ENCODE results near the gene CAMKK2. TPM values are rescaled to one million over a fixed set of nuclear protein-coding genes. Genes with fewer than 3 reads are reported as not detected.

CAMKK2 gene
- total RNA-seq, 4 donors from 2014 or later, result 34.1 to 38.4 (median 36.3) TPM

- TF ChIP-seq POLR2A (IDR thresholded peaks at IDR 0.05), result no peak
- TF ChIP-seq CTCF (IDR thresholded peaks at IDR 0.05), result no peak
- H3K9me3 ChIP-seq, result no peaks in the 10 kb centered on the region
- H3K4me1 ChIP-seq, result peaks cover 0 to 14% of the 10 kb centered on the region in 2 donors
- no peak overlapping the region for H3K4me3 ChIP-seq (replicated peaks in 1 of 3)
- intact Hi-C loops (cut with DNase I), result no loop called here
- H3K36me3 ChIP-seq, result peaks cover 14 to 17% of the 10 kb centered on the region in 2 donors
- no peak overlapping the region for H3K27ac ChIP-seq
- H3K27me3 ChIP-seq, result no peaks in the 10 kb centered on the region
- DNase-seq, result no peak
- 91 to 98% methylated on average over 17 to 28 of the region's 35 CpGs for WGBS, 2 donors
Measured at GRCh38 chr12:121274036-121274763, 22.3 kb downstream of the CAMKK2 start.

GRCh38 chr12:121273364-121273896, 23.1 kb downstream of the CAMKK2 start:
- no peak for DNase-seq
- intact Hi-C loops (cut with DNase I), result no loop called here
- TF ChIP-seq POLR2A (IDR thresholded peaks at IDR 0.05), result no peak
- Histone ChIP-seq H3K9me3 (no peaks in the 10 kb centered on the region), H3K4me3 (replicated peaks in 1 of 3) (no peak overlapping the region), H3K36me3 (peaks cover 19 to 25% of the 10 kb centered on the region in 2 donors), H3K4me1 (peaks cover 0 to 6% of the 10 kb centered on the region in 2 donors), H3K27ac (no peak overlapping the region), H3K27me3 (no peaks in the 10 kb centered on the region)
- 97% methylated on average over 14 of the region's 14 CpGs for WGBS, 2 donors

- no peaks in the 10 kb centered on the region for H3K9me3 ChIP-seq
- TF ChIP-seq POLR2A (IDR thresholded peaks at IDR 0.05), result no peak
- TF ChIP-seq CTCF (IDR thresholded peaks at IDR 0.05), result no peak
- no peak for DNase-seq
- H3K4me1 ChIP-seq, result no peaks in the 10 kb centered on the region
- intact Hi-C loops (cut with DNase I), result no loop called here
- peaks cover 19 to 28% of the 10 kb centered on the region in 2 donors for H3K36me3 ChIP-seq
- no peak overlapping the region for H3K4me3 ChIP-seq (replicated peaks in 1 of 3)
- H3K27ac ChIP-seq, result no peak overlapping the region
- no peaks in the 10 kb centered on the region for H3K27me3 ChIP-seq
- 97 to 100% methylated on average over 1 of the region's 1 CpG for WGBS, 2 donors
Measured at GRCh38 chr12:121267822-121268221, 28.7 kb downstream of the CAMKK2 start.

- no peaks in the 10 kb centered on the region for H3K4me1 ChIP-seq
- TF ChIP-seq POLR2A (IDR thresholded peaks at IDR 0.05) (no peak), CTCF (IDR thresholded peaks at IDR 0.05) (no peak)
- H3K27me3 ChIP-seq, result no peaks in the 10 kb centered on the region
- no peak for DNase-seq
- no peak overlapping the region for H3K27ac ChIP-seq
- H3K4me3 ChIP-seq (replicated peaks in 1 of 3), result no peak overlapping the region
- intact Hi-C loops (cut with DNase I), result no loop called here
- 85 to 88% methylated on average over 10 of the region's 10 CpGs for WGBS, 2 donors
- H3K36me3 ChIP-seq, result peaks cover 23 to 31% of the 10 kb centered on the region in 2 donors
- no peaks in the 10 kb centered on the region for H3K9me3 ChIP-seq
Measured at GRCh38 chr12:121264951-121265515, 31.5 kb downstream of the CAMKK2 start.

GRCh38 chr12:121264135-121264534, 32.4 kb downstream of the CAMKK2 start:
- intact Hi-C loops (cut with DNase I), result no loop called here
- no peaks in the 10 kb centered on the region for H3K4me1 ChIP-seq
- WGBS, 2 donors, result 91 to 96% methylated on average over 8 of the region's 8 CpGs
- H3K9me3 ChIP-seq, result no peaks in the 10 kb centered on the region
- H3K36me3 ChIP-seq, result peaks cover 28 to 32% of the 10 kb centered on the region in 2 donors
- no peak overlapping the region for H3K4me3 ChIP-seq (replicated peaks in 1 of 3)
- TF ChIP-seq POLR2A (IDR thresholded peaks at IDR 0.05) (no peak), CTCF (IDR thresholded peaks at IDR 0.05) (no peak)
- DNase-seq, result no peak
- H3K27ac ChIP-seq, result no peak overlapping the region
- no peaks in the 10 kb centered on the region for H3K27me3 ChIP-seq

Measured in thyroid gland (tissue), 4 donors.